ENCODE data around the gene TCF4.
A peak's percentile ranks its signal among the peaks of the same experiment; 100 is the strongest.

Gene TCF4

DNA sequence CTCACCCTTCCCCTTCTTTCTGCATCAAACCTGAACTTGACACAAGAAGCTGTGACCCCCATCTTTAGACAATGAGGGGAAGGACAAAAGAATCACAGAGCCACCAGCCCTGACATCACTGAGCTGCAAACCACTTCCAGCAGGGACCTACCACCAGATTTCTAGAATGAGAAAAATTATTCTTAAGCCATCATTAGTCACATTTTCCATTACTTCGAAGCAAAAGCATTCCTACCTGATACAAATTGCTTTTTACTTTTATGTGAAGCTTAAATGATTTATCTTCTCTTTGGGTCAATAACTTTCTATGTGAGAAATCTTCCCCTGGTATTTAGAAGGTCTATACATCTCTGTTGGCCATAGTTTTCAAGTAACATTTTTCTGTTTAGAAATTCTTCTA lies 134.8 kb downstream of the TCF4 start:
- Histone ChIP-seq H3K79me1 (ENCODE audit: low read length) (no peaks in the 10 kb centered on the region), H4K91ac (ENCODE audit: low read depth, low read length) (no peak overlapping the region), H3K4ac (ENCODE audit: low read depth, low read length) (peak overlapping the region; percentile 64), H3K9me3 (ENCODE audit: insufficient read depth, low read depth, low read length) (no peaks in the 10 kb centered on the region), H3K36me3 (ENCODE audit: control insufficient read depth in 1 of 2, insufficient read depth in 2 of 2, low read length in 2 of 2) (peaks cover 2 to 5% of the 10 kb centered on the region in 2 experiments), H3K27ac (ENCODE audit: low read depth, low read length) (no peak overlapping the region), H2BK5ac (ENCODE audit: low read depth, low read length, poor library complexity) (no peak overlapping the region), H3K4me3 (ENCODE audit: low read depth, low read length) (no peak overlapping the region), H2BK12ac (ENCODE audit: low read length) (no peak overlapping the region), H3K4me2 (ENCODE audit: low read length) (no peak overlapping the region), H3K27me3 (ENCODE audit: insufficient read depth, low read length) (no peaks in the 10 kb centered on the region), H3K79me2 (ENCODE audit: control insufficient read depth, insufficient read depth, low read length, poor library complexity) (peaks cover 1% of the 10 kb centered on the region), H2AK5ac (ENCODE audit: low read length) (no peak overlapping the region), H3K4me1 (ENCODE audit: control insufficient read depth in 1 of 2, insufficient read depth in 2 of 2, low read length in 2 of 2) (no peaks in the 10 kb centered on the region), H3K14ac (ENCODE audit: low read length) (no peak overlapping the region), H4K8ac (ENCODE audit: low read depth, low read length) (no peak overlapping the region), H4K12ac (ENCODE audit: low read depth, low read length) (no peak overlapping the region), H2BK120ac (ENCODE audit: insufficient read depth, low read length, poor library complexity) (no peak overlapping the region), H3K23ac (ENCODE audit: low read length) (no peak overlapping the region), H2AFZ (ENCODE audit: insufficient read depth, low read length, poor library complexity) (no peak overlapping the region), H3K18ac (ENCODE audit: low read length) (no peak overlapping the region), H3K9ac (ENCODE audit: low read length) (no peak overlapping the region)
- no CpG with 5 or more reads among the region's 1 CpG for WGBS (ENCODE audit: extremely low coverage, insufficient coverage, insufficient read length)
- DNase-seq: no peak

DNA sequence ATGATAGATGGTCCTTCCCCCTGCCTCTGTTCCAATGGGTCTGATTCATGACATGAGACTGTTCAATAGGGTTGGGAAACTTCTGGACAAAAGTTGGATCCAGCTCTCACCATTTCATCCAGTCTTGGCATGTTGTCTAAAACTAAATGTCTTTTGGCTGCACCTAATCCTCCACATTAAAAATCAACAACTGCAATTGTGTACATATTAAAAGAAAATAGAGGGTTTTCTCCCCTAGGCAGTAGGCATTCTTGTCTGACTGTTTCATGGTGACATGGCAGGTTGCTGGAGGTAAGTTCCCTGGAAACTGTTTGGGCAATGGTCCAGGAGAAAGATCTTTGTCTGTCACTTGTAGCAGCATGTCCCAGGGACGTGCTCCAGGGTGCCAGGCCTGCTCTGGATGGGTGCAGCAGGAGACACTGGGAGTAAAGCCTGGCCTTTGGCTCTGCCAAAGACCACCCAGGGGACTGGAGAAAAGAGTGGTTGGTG lies 135.8 kb downstream of the TCF4 start:
- Histone ChIP-seq H3K36me3 (ENCODE audit: control insufficient read depth in 1 of 2, insufficient read depth in 2 of 2, low read length in 2 of 2) (peaks cover 2 to 5% of the 10 kb centered on the region in 2 experiments), H3K9ac (ENCODE audit: low read length) (no peak overlapping the region), H3K14ac (ENCODE audit: low read length) (no peak overlapping the region), H2BK120ac (ENCODE audit: insufficient read depth, low read length, poor library complexity) (no peak overlapping the region), H4K8ac (ENCODE audit: low read depth, low read length) (no peak overlapping the region), H2AK5ac (ENCODE audit: low read length) (no peak overlapping the region), H3K79me1 (ENCODE audit: low read length) (no peaks in the 10 kb centered on the region), H3K4me3 (ENCODE audit: low read depth, low read length) (no peak overlapping the region), H3K4me2 (ENCODE audit: low read length) (no peak overlapping the region), H3K4me1 (ENCODE audit: control insufficient read depth in 1 of 2, insufficient read depth in 2 of 2, low read length in 2 of 2) (no peaks in the 10 kb centered on the region), H2BK12ac (ENCODE audit: low read length) (no peak overlapping the region), H2BK5ac (ENCODE audit: low read depth, low read length, poor library complexity) (no peak overlapping the region), H3K18ac (ENCODE audit: low read length) (no peak overlapping the region), H2AFZ (ENCODE audit: insufficient read depth, low read length, poor library complexity) (no peak overlapping the region), H3K4ac (ENCODE audit: low read depth, low read length) (peak overlapping the region; percentile 15), H3K27me3 (ENCODE audit: insufficient read depth, low read length) (no peaks in the 10 kb centered on the region), H3K27ac (ENCODE audit: low read depth, low read length) (no peak overlapping the region), H3K79me2 (ENCODE audit: control insufficient read depth, insufficient read depth, low read length, poor library complexity) (peaks cover 1% of the 10 kb centered on the region), H4K12ac (ENCODE audit: low read depth, low read length) (no peak overlapping the region), H3K9me3 (ENCODE audit: insufficient read depth, low read depth, low read length) (no peaks in the 10 kb centered on the region), H4K91ac (ENCODE audit: low read depth, low read length) (no peak overlapping the region), H3K23ac (ENCODE audit: low read length) (no peak overlapping the region)
- no peak for DNase-seq
- no CpG with 5 or more reads among the region's 1 CpG for WGBS (ENCODE audit: extremely low coverage, insufficient coverage, insufficient read length)

DNA sequence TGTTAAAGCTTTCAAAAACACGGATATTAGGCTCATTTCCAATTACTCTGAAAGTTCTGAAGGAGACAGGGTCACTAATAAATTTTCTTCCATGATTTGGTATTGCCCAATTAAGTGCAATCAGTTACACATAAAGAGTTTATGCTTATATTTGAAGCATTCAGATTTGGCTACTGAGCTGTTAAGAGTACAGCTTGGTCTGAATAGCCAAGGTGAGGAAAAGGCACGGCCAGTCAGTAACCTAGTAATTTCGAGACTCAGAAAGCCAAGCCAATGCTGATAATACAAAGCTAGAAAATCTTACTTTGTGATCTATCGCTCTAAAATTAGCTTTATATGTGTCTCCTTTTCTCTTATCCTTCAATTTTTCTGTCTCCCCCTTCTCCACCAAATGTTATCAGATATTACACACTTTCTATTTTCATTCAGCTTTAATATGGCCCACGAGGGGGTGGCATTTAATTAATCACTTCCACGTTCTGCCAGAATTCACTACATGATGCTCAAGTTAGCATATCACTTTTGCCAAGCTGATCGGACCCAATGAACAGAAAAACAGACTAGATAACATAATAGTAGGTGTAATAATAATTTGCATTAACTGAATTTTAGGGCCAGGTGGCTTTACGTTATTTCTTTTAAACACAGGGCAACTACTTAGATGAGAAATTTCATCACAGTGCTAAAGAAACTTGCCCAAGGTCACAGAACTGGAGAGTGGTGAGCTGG lies 138.4 kb downstream of the TCF4 start:
- Histone ChIP-seq H2BK120ac (ENCODE audit: insufficient read depth, low read length, poor library complexity) (no peak overlapping the region), H3K9me3 (ENCODE audit: insufficient read depth, low read depth, low read length) (no peaks in the 10 kb centered on the region), H3K27ac (ENCODE audit: low read depth, low read length) (no peak overlapping the region), H2AK5ac (ENCODE audit: low read length) (no peak overlapping the region), H4K91ac (ENCODE audit: low read depth, low read length) (no peak overlapping the region), H3K9ac (ENCODE audit: low read length) (no peak overlapping the region), H2BK12ac (ENCODE audit: low read length) (no peak overlapping the region), H3K36me3 (ENCODE audit: control insufficient read depth in 1 of 2, insufficient read depth in 2 of 2, low read length in 2 of 2) (peaks cover 2 to 5% of the 10 kb centered on the region in 2 experiments), H3K4ac (ENCODE audit: low read depth, low read length) (peak overlapping the region; percentile 91), H2BK5ac (ENCODE audit: low read depth, low read length, poor library complexity) (no peak overlapping the region), H3K14ac (ENCODE audit: low read length) (no peak overlapping the region), H3K4me1 (ENCODE audit: control insufficient read depth in 1 of 2, insufficient read depth in 2 of 2, low read length in 2 of 2) (no peaks in the 10 kb centered on the region), H3K4me2 (ENCODE audit: low read length) (no peak overlapping the region), H3K4me3 (ENCODE audit: low read depth, low read length) (no peak overlapping the region), H3K79me2 (ENCODE audit: control insufficient read depth, insufficient read depth, low read length, poor library complexity) (peaks cover 1% of the 10 kb centered on the region), H4K8ac (ENCODE audit: low read depth, low read length) (no peak overlapping the region), H3K79me1 (ENCODE audit: low read length) (no peaks in the 10 kb centered on the region), H3K23ac (ENCODE audit: low read length) (no peak overlapping the region), H3K27me3 (ENCODE audit: insufficient read depth, low read length) (no peaks in the 10 kb centered on the region), H2AFZ (ENCODE audit: insufficient read depth, low read length, poor library complexity) (no peak overlapping the region), H3K18ac (ENCODE audit: low read length) (no peak overlapping the region), H4K12ac (ENCODE audit: low read depth, low read length) (no peak overlapping the region)
- no CpG with 5 or more reads among the region's 8 CpGs for WGBS (ENCODE audit: extremely low coverage, insufficient coverage, insufficient read length)
- no peak for DNase-seq

DNA sequence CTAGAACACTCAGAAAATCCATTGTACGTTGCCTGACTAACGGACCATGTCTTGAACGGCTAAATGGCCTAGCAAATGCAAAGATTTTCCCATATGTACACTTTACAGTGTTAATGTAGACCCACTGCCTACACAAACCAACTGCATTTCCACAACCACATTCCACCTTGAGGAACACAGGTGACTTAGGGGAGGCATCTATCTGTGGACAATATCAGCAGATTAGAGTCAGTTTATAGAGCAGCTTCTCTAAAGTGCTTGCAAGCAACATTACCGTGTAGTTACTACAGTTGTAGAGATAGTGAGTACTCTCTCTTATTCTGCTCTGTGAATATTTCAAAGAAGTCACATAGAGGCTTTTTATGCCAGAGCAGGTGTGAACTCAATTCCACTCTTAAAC lies 139.6 kb downstream of the TCF4 start:
- H3K18ac ChIP-seq (ENCODE audit: low read length): no peak overlapping the region
- no CpG with 5 or more reads among the region's 4 CpGs for WGBS (ENCODE audit: extremely low coverage, insufficient coverage, insufficient read length)
- no peak overlapping the region for H3K14ac ChIP-seq (ENCODE audit: low read length)

More for the DNA sequence above, 139.6 kb downstream of the TCF4 start:
- Histone ChIP-seq H3K36me3 (ENCODE audit: control insufficient read depth in 1 of 2, insufficient read depth in 2 of 2, low read length in 2 of 2) (peaks cover 2 to 5% of the 10 kb centered on the region in 2 experiments), H2BK5ac (ENCODE audit: low read depth, low read length, poor library complexity) (no peak overlapping the region), H3K23ac (ENCODE audit: low read length) (peak overlapping the region; percentile 40), H3K4me2 (ENCODE audit: low read length) (no peak overlapping the region), H4K91ac (ENCODE audit: low read depth, low read length) (no peak overlapping the region), H4K8ac (ENCODE audit: low read depth, low read length) (no peak overlapping the region), H4K12ac (ENCODE audit: low read depth, low read length) (no peak overlapping the region), H3K27me3 (ENCODE audit: insufficient read depth, low read length) (no peaks in the 10 kb centered on the region), H3K4me3 (ENCODE audit: low read depth, low read length) (no peak overlapping the region), H3K79me1 (ENCODE audit: low read length) (no peaks in the 10 kb centered on the region), H3K9ac (ENCODE audit: low read length) (no peak overlapping the region), H3K79me2 (ENCODE audit: control insufficient read depth, insufficient read depth, low read length, poor library complexity) (peaks cover 1% of the 10 kb centered on the region), H3K27ac (ENCODE audit: low read depth, low read length) (no peak overlapping the region), H3K9me3 (ENCODE audit: insufficient read depth, low read depth, low read length) (no peaks in the 10 kb centered on the region), H2BK120ac (ENCODE audit: insufficient read depth, low read length, poor library complexity) (no peak overlapping the region), H2AFZ (ENCODE audit: insufficient read depth, low read length, poor library complexity) (no peak overlapping the region), H2BK12ac (ENCODE audit: low read length) (no peak overlapping the region), H3K4ac (ENCODE audit: low read depth, low read length) (no peak overlapping the region), H2AK5ac (ENCODE audit: low read length) (no peak overlapping the region), H3K4me1 (ENCODE audit: control insufficient read depth in 1 of 2, insufficient read depth in 2 of 2, low read length in 2 of 2) (no peaks in the 10 kb centered on the region)
- no peak for DNase-seq

Data from trophoblast cell (in vitro differentiated cells and primary cell).